Fibroblast of lung (primary cell): Measurements from ENCODE around the gene NRXN2. TPM values are rescaled to one million over a fixed set of nuclear protein-coding genes. Genes with fewer than 3 reads are reported as not detected.

Experiments used
- DNase-seq, 2 donors: peaks; one replicate each; pipeline versions ENCODE4 v3.0.0 to v3.0.0-alpha.2; 2010; ENCODE audit warnings: low read depth in 2 of 2
- H2AFZ ChIP-seq: 2 replicates; pipeline ENCODE4 v1.5.1; 2012; ENCODE audit warnings: low read length, control low read depth, inconsistent platforms
- H3K27ac ChIP-seq: 2 replicates; pipeline ENCODE4 v1.5.1; 2011; ENCODE audit warnings: low read length, control low read depth; ENCODE audit not compliant: insufficient read depth
- H3K27me3 ChIP-seq: 2 replicates; pipeline ENCODE4 v1.5.1; 2011; ENCODE audit warnings: mild to moderate bottlenecking, low read length; ENCODE audit not compliant: control insufficient read depth, insufficient read depth
- H3K36me3 ChIP-seq: 2 replicates; pipeline ENCODE4 v1.5.1; 2011; ENCODE audit warnings: low read length; ENCODE audit not compliant: control insufficient read depth, insufficient read depth
- H3K4me1 ChIP-seq: 2 replicates; pipeline ENCODE4 v1.5.1; 2011; ENCODE audit warnings: low read length; ENCODE audit not compliant: control insufficient read depth, insufficient read depth; ENCODE audit errors: extremely low read depth
- H3K4me2 ChIP-seq: 2 replicates; pipeline ENCODE4 v1.5.1; 2011; ENCODE audit warnings: low read length, control low read depth; ENCODE audit not compliant: insufficient read depth; ENCODE audit errors: extremely low read depth
- H3K4me3 ChIP-seq, 4 experiments: fragments of 200-600 bp in 1 of 4; sonication (generic) in 1 of 4; replicated peaks in 1 of 4; 2 replicates each; pipeline ENCODE4 v1.5.1; 2011 to 2016; ENCODE audit warnings: low read length in 4 of 4, low read depth in 3 of 4, mild to moderate bottlenecking in 3 of 4, control low read depth in 2 of 4, inconsistent platforms in 1 of 4, mixed read lengths in 1 of 4; ENCODE audit not compliant: insufficient read depth in 1 of 4; ENCODE audit errors: control extremely low read depth in 1 of 4
- H3K79me2 ChIP-seq: 2 replicates; pipeline ENCODE4 v1.5.1; 2012; ENCODE audit warnings: mild to moderate bottlenecking, low read length, inconsistent platforms; ENCODE audit not compliant: control insufficient read depth, insufficient read depth
- H3K9ac ChIP-seq: 2 replicates; pipeline ENCODE4 v1.5.1; 2011; ENCODE audit warnings: mild to moderate bottlenecking, low read length, control low read depth; ENCODE audit not compliant: insufficient read depth
- H3K9me3 ChIP-seq: 2 replicates; pipeline ENCODE4 v1.5.1; 2012; ENCODE audit warnings: low read depth, low read length; ENCODE audit not compliant: control insufficient read depth, insufficient read depth
- H4K20me1 ChIP-seq: 2 replicates; pipeline ENCODE4 v1.5.1; 2011; ENCODE audit warnings: low read length; ENCODE audit not compliant: control insufficient read depth, insufficient read depth; ENCODE audit errors: extremely low read depth
- EZH2 ChIP-seq: IDR thresholded peaks from 2 replicates; pipeline ENCODE4 v1.5.1; 2012; ENCODE audit warnings: low read length, control low read depth, mild to moderate bottlenecking; ENCODE audit errors: missing control alignments
- polyA plus RNA-seq, 2 donors: library from polyadenylated mRNA; depleted of rRNA in 1 of 2; stranded (reverse) in 1 of 2; unstranded in 1 of 2; fragments of >200 nt; gene quantifications; 2 replicates each; pipeline ENCODE4 v1.2.1, GENCODE V29; 2011 to 2012; ENCODE audit warnings: missing spikeins in 1 of 2
- total RNA-seq: library from RNA; depleted of rRNA; stranded (reverse); fragments of >200 nt; gene quantifications from 2 replicates; pipeline ENCODE4 v1.2.1, GENCODE V29; 2014
- TF ChIP-seq, protein P1 (sequence below), 2 donors: IDR thresholded peaks in 1 of 2; conservative IDR thresholded peaks in 1 of 2; 1 replicate in 1 of 2; 2 replicates in 1 of 2; pipeline ENCODE4 v1.5.1; 2011 to 2012; ENCODE audit warnings: low read length in 2 of 2, control low read depth in 1 of 2, inconsistent platforms in 1 of 2, low read depth in 1 of 2, mild to moderate bottlenecking in 1 of 2

The NRXN2 gene
- total and polyA plus RNA-seq, 2 donors (not counting 1 experiment from before 2014, with no cell fraction given): under 0.01 to 0.75 TPM

GRCh38 chr11:64767344-64768299, 44.6 kb upstream of the NRXN2 start:
- Histone ChIP-seq H3K4me2 (no peak overlapping the region), H3K9ac (no peak overlapping the region), H2AFZ (no peak overlapping the region), H3K4me1 (peaks cover 12% of the 10 kb centered on the region), H3K9me3 (no peaks in the 10 kb centered on the region), H3K27ac (no peak overlapping the region), H3K4me3 (no peak overlapping the region), H3K27me3 (no peaks in the 10 kb centered on the region), H3K79me2 (peaks cover 23% of the 10 kb centered on the region), H3K36me3 (peaks cover 49% of the 10 kb centered on the region), H4K20me1 (no peaks in the 10 kb centered on the region)
- no peak for TF ChIP-seq EZH2
- TF ChIP-seq, protein P1, sequence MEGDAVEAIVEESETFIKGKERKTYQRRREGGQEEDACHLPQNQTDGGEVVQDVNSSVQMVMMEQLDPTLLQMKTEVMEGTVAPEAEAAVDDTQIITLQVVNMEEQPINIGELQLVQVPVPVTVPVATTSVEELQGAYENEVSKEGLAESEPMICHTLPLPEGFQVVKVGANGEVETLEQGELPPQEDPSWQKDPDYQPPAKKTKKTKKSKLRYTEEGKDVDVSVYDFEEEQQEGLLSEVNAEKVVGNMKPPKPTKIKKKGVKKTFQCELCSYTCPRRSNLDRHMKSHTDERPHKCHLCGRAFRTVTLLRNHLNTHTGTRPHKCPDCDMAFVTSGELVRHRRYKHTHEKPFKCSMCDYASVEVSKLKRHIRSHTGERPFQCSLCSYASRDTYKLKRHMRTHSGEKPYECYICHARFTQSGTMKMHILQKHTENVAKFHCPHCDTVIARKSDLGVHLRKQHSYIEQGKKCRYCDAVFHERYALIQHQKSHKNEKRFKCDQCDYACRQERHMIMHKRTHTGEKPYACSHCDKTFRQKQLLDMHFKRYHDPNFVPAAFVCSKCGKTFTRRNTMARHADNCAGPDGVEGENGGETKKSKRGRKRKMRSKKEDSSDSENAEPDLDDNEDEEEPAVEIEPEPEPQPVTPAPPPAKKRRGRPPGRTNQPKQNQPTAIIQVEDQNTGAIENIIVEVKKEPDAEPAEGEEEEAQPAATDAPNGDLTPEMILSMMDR (conservative IDR thresholded peaks at IDR 0.05 in 1 of 2, IDR thresholded peaks at IDR 0.05 in 1 of 2; ENCODE audit: low read depth in 1 of 2, low read length in 2 of 2): peak; percentile 63 to 66
- DNase-seq: peak; percentile 54

- no peaks in the 10 kb centered on the region for H3K27me3 ChIP-seq
- no peak overlapping the region for H3K27ac ChIP-seq
- H3K79me2 ChIP-seq: peaks cover 19% of the 10 kb centered on the region
- no peaks in the 10 kb centered on the region for H4K20me1 ChIP-seq
- H3K4me3 ChIP-seq: no peak overlapping the region
- DNase-seq: no peak
- no peak overlapping the region for H3K9ac ChIP-seq
- peaks cover 13% of the 10 kb centered on the region for H3K4me1 ChIP-seq
- no peaks in the 10 kb centered on the region for H3K9me3 ChIP-seq
- H2AFZ ChIP-seq: no peak overlapping the region
- peaks cover 54% of the 10 kb centered on the region for H3K36me3 ChIP-seq
- TF ChIP-seq, protein P1 (conservative IDR thresholded peaks at IDR 0.05 in 1 of 2, IDR thresholded peaks at IDR 0.05 in 1 of 2; ENCODE audit: low read depth in 1 of 2, low read length in 2 of 2): no peak
- TF ChIP-seq EZH2: no peak
- H3K4me2 ChIP-seq: no peak overlapping the region
These were observed 43.9 kb upstream of the NRXN2 start for GRCh38 chr11:64766881-64767280.

GRCh38 chr11:64765851-64766665, 43.1 kb upstream of the NRXN2 start:
- no peak for DNase-seq
- Histone ChIP-seq H2AFZ (no peak overlapping the region), H3K9ac (no peak overlapping the region), H3K9me3 (no peaks in the 10 kb centered on the region), H3K4me3 (no peak overlapping the region), H3K27ac (no peak overlapping the region), H4K20me1 (no peaks in the 10 kb centered on the region), H3K36me3 (peaks cover 51% of the 10 kb centered on the region), H3K79me2 (peaks cover 12% of the 10 kb centered on the region), H3K27me3 (no peaks in the 10 kb centered on the region), H3K4me1 (peaks cover 13% of the 10 kb centered on the region), H3K4me2 (no peak overlapping the region)
- TF ChIP-seq, protein P1 (conservative IDR thresholded peaks at IDR 0.05 in 1 of 2, IDR thresholded peaks at IDR 0.05 in 1 of 2; ENCODE audit: low read depth in 1 of 2, low read length in 2 of 2): no peak
- no peak for TF ChIP-seq EZH2
